Sigmoid colon (tissue), 4 donors: Measurements from ENCODE around the gene DUS1L.

ENCODE experiments used
- CTCF ChIP-seq, 4 experiments: fragments of 450-650 bp in 3 of 4; fragments of 200-600 bp in 1 of 4; IDR thresholded peaks; one replicate each; pipeline ENCODE4 v1.5.1; 2016 to 2019; ENCODE audit warnings: antibody characterized with exemption in 4 of 4, mild to moderate bottlenecking in 3 of 4, moderate library complexity in 2 of 4
- EP300 ChIP-seq, 4 donors: sonication (generic); formaldehyde crosslinking; IDR thresholded peaks; one replicate each; pipeline ENCODE4 v1.6.1; 2017; ENCODE audit warnings: antibody characterized with exemption in 4 of 4
- POLR2A ChIP-seq, 2 donors: fragments of 450-650 bp; IDR thresholded peaks; one replicate each; pipeline ENCODE4 v1.6.1; 2016; ENCODE audit warnings: antibody characterized with exemption in 2 of 2, mild to moderate bottlenecking in 2 of 2, moderate library complexity in 2 of 2

- TF ChIP-seq POLR2A (IDR thresholded peaks at IDR 0.05) = no peak
- no peak for TF ChIP-seq CTCF (IDR thresholded peaks at IDR 0.05)
- no peak for TF ChIP-seq EP300 (IDR thresholded peaks at IDR 0.05)
Measured at GRCh38 chr17:82113422-82113821, 47.8 kb upstream of the DUS1L start.
